Measurements from ENCODE around the gene RAB11FIP3. TPM values are rescaled to one million over a fixed set of nuclear protein-coding genes. Genes with fewer than 3 reads are reported as not detected.

RAB11FIP3 gene
- total RNA-seq, 2 experiments from 2014 or later: 29.0 to 51.2 TPM

- H3K27ac ChIP-seq (ENCODE audit: low read depth, low read length, poor library complexity, severe bottlenecking): no peak overlapping the region
- no peak overlapping the region for H3K4me3 ChIP-seq (ENCODE audit: low read depth, low read length, poor library complexity, severe bottlenecking)
- POLR2A ChIA-PET: no interaction called here
- H3K4me2 ChIP-seq (ENCODE audit: low read length): no peak overlapping the region
- no peaks in the 10 kb centered on the region for H3K9me3 ChIP-seq (ENCODE audit: low read length)
- H2AFZ ChIP-seq (ENCODE audit: low read length): no peak overlapping the region
- no peaks in the 10 kb centered on the region for H3K79me2 ChIP-seq (ENCODE audit: insufficient read depth, low read depth, low read length)
- BruUV-seq (replicated peaks): no TSS peak
- no peaks in the 10 kb centered on the region for H3K4me1 ChIP-seq (ENCODE audit: insufficient read depth, low read length, poor library complexity, severe bottlenecking)
- H3K36me3 ChIP-seq (ENCODE audit: insufficient read depth, low read length): peaks cover 3% of the 10 kb centered on the region; the same call in 1 of the 2 replicates
- CTCF ChIA-PET (ENCODE audit: unreplicated experiment): no interaction called here
- intact Hi-C loops (cut with micrococcal nuclease; ENCODE audit: unreplicated experiment): loop anchor here (5.0 kb wide), 1 partner anchor 103 kb away; no protein-coding TSS in a partner anchor
- DNase-seq (ENCODE audit: low spot score): peak; percentile 24
- no peak for TF ChIP-seq EZH2phosphoT487 (IDR thresholded peaks at IDR 0.05; ENCODE audit: borderline replicate concordance, low read depth, low read length)
- TF ChIP-seq CTCF (conservative IDR thresholded peaks at IDR 0.05; ENCODE audit: low read length): peak; percentile 52; the same call in 1 of the 2 replicates
- no peaks in the 10 kb centered on the region for H3K9me2 ChIP-seq (ENCODE audit: insufficient read depth, low read length)
- H4K20me1 ChIP-seq (ENCODE audit: insufficient read depth, low read length): no peaks in the 10 kb centered on the region
Observed at GRCh38 chr16:495127-495748, 69.8 kb downstream of the RAB11FIP3 start.

DNA sequence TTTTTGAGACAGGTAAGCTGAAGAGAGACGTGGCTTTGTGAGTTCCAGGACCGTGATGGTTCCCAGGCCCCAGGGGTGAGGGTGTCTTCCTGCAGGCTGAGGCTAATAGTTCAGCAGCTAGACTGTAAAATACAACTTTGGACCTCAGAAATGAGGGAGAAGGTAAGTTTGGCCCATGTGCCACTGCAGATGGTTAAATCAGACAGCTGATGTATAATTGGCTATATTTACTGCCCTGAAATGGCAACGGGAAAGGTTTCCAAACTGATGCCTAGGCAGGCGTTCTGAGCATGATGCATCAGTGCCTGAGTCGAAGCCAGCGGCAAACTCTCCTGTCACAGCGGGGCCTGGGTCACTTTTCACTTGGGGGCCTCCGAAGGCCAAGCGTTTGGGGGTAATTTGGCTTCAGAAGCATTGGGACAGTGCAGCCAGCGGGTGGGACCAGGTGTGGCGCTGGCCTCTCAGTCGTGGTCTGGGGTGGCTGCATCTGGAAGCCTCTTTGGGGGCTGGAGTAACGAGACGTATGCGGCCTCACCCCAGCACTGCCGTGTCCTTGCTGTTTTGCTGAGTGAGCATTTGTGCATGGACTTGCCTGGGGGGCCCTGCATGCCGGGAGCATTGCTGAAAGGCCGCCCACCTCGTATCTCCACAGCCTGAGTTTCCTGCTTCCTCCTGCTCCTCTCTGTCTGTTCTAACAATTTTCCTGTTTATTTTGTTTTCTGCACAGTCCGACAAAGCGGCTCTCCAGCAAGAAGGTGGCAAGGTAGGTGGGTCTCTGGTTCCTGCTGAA, 70.8 kb downstream of the RAB11FIP3 start:
- intact Hi-C loops (cut with micrococcal nuclease; ENCODE audit: unreplicated experiment): loop anchor here (5.0 kb wide), 1 partner anchor 104 kb away; no protein-coding TSS in a partner anchor
- H3K4me1 ChIP-seq (ENCODE audit: insufficient read depth, low read length, poor library complexity, severe bottlenecking): no peaks in the 10 kb centered on the region
- no peak overlapping the region for H3K4me2 ChIP-seq (ENCODE audit: low read length)
- no TSS peak for BruUV-seq (replicated peaks)
- H3K9me3 ChIP-seq (ENCODE audit: low read length): no peaks in the 10 kb centered on the region
- ChIA-PET CTCF (ENCODE audit: unreplicated experiment) (no interaction called here), POLR2A (no interaction called here)
- no peak overlapping the region for H3K27ac ChIP-seq (ENCODE audit: low read depth, low read length, poor library complexity, severe bottlenecking)
- no peaks in the 10 kb centered on the region for H3K79me2 ChIP-seq (ENCODE audit: insufficient read depth, low read depth, low read length)
- no peak overlapping the region for H2AFZ ChIP-seq (ENCODE audit: low read length)
- H3K4me3 ChIP-seq (ENCODE audit: low read depth, low read length, poor library complexity, severe bottlenecking): no peak overlapping the region
- H4K20me1 ChIP-seq (ENCODE audit: insufficient read depth, low read length): no peaks in the 10 kb centered on the region
- no peak for DNase-seq (ENCODE audit: low spot score)
- no peaks in the 10 kb centered on the region for H3K9me2 ChIP-seq (ENCODE audit: insufficient read depth, low read length)
- no peak for TF ChIP-seq EZH2phosphoT487 (IDR thresholded peaks at IDR 0.05; ENCODE audit: borderline replicate concordance, low read depth, low read length)
- no peak for TF ChIP-seq CTCF (conservative IDR thresholded peaks at IDR 0.05; ENCODE audit: low read length)
- peaks cover 3% of the 10 kb centered on the region; the same call in 1 of the 2 replicates for H3K36me3 ChIP-seq (ENCODE audit: insufficient read depth, low read length)

Data from OCI-LY7 (cell line).